Endothelial cell of umbilical vein (primary cell): ENCODE data around the gene MRPS6. TPM values are rescaled to one million over a fixed set of nuclear protein-coding genes. Genes with fewer than 3 reads are reported as not detected.

Experiments used
- BruUV-seq: library from RNA; stranded (reverse); fragments of 400-500 nt; replicated peaks from 2 replicates; lab custom pipeline; 2021; lab: Mats Ljungman, UMichigan
- CTCF ChIA-PET: fragments of 300-600, 350-600 bp; sonication (Branson Sonifier 250); formaldehyde crosslinking; loops from one replicate; lab custom pipeline; 2021; ENCODE audit warnings: antibody characterized with exemption, inconsistent platforms; lab: Charles Lee
- POLR2A ChIA-PET: fragments of 300-600, 350-600 bp; sonication (Branson Sonifier 250); formaldehyde crosslinking; loops from one replicate; lab custom pipeline; 2021; ENCODE audit warnings: antibody characterized with exemption, inconsistent platforms; lab: Charles Lee
- DNase-seq: peaks from one replicate; pipeline ENCODE4 v3.0.0-alpha.2; 2011; ENCODE audit warnings: low read depth, low spot score
- FAIRE-seq: peaks from 2 replicates; lab custom pipeline; 2011; peaks lifted over from hg19 to GRCh38; lab: Jason Lieb, UNC
- H2AFZ ChIP-seq: 2 replicates; pipeline ENCODE4 v1.6.0; 2012; ENCODE audit warnings: low read depth, low read length, control low read depth, inconsistent platforms
- H3K27ac ChIP-seq: 2 replicates; pipeline ENCODE4 v1.5.1; 2011; ENCODE audit warnings: low read depth, mild to moderate bottlenecking, control low read depth, low read length, moderate library complexity; ENCODE audit not compliant: insufficient read depth
- H3K27me3 ChIP-seq, 2 experiments: 2 replicates each; pipeline versions ENCODE4 v1.6.0 to v1.6.1; 2011; ENCODE audit warnings: low read length in 2 of 2, mixed read lengths in 1 of 2; ENCODE audit not compliant: control insufficient read depth in 2 of 2, insufficient read depth in 2 of 2
- H3K36me3 ChIP-seq, 2 experiments: 2 replicates in 1 of 2; 3 replicates in 1 of 2; pipeline ENCODE4 v1.5.1; 2011; ENCODE audit warnings: low read length in 2 of 2, mild to moderate bottlenecking in 1 of 2, moderate library complexity in 1 of 2; ENCODE audit not compliant: control insufficient read depth in 2 of 2, insufficient read depth in 2 of 2; ENCODE audit errors: extremely low read depth in 1 of 2
- H3K4me1 ChIP-seq: 3 replicates; pipeline ENCODE4 v1.5.1; 2011; ENCODE audit warnings: mild to moderate bottlenecking, low read length; ENCODE audit not compliant: control insufficient read depth, insufficient read depth; ENCODE audit errors: extremely low read depth
- H3K4me2 ChIP-seq: 2 replicates; pipeline ENCODE4 v1.6.1; 2011; ENCODE audit warnings: low read length, control low read depth, mixed read lengths; ENCODE audit not compliant: insufficient read depth
- H3K4me3 ChIP-seq, 3 experiments: fragments of 200-600 bp in 1 of 3; sonication (generic), shearing (Covaris generic) in 1 of 3; replicated peaks in 1 of 3; 2 replicates each; pipeline ENCODE4 v1.5.1; 2011 to 2016; ENCODE audit warnings: control low read depth in 3 of 3, low read length in 3 of 3, mild to moderate bottlenecking in 2 of 3, inconsistent platforms in 1 of 3, low read depth in 1 of 3, moderate library complexity in 1 of 3; ENCODE audit not compliant: insufficient read depth in 1 of 3
- H3K79me2 ChIP-seq: 2 replicates; pipeline ENCODE4 v1.6.0; 2012; ENCODE audit warnings: low read length, inconsistent platforms; ENCODE audit not compliant: control insufficient read depth, insufficient read depth
- H3K9ac ChIP-seq: replicated peaks from 2 replicates; pipeline ENCODE3; 2011; ENCODE audit warnings: low read length, control low read depth; ENCODE audit not compliant: insufficient read depth; ENCODE audit errors: extremely low read depth
- H3K9me1 ChIP-seq: replicated peaks from 3 replicates; pipeline ENCODE4 v1.6.0; 2011; ENCODE audit warnings: mild to moderate bottlenecking, low read length; ENCODE audit not compliant: control insufficient read depth, insufficient read depth; ENCODE audit errors: extremely low read depth
- H3K9me3 ChIP-seq: replicated peaks from 2 replicates; pipeline ENCODE4 v1.5.1; 2012; ENCODE audit warnings: low read length, inconsistent platforms; ENCODE audit not compliant: control insufficient read depth, insufficient read depth
- H4K20me1 ChIP-seq: replicated peaks from 2 replicates; pipeline ENCODE3; 2011; ENCODE audit warnings: mild to moderate bottlenecking, low read length; ENCODE audit not compliant: control insufficient read depth, insufficient read depth; ENCODE audit errors: extremely low read depth
- CTCF ChIP-seq, 2 donors: IDR thresholded peaks; 1 replicate in 1 of 2; 2 replicates in 1 of 2; pipeline ENCODE4 v1.5.1; 2011; ENCODE audit warnings: low read length in 2 of 2, mild to moderate bottlenecking in 2 of 2, moderate library complexity in 2 of 2, control low read depth in 1 of 2, inconsistent platforms in 1 of 2, low read depth in 1 of 2; ENCODE audit not compliant: insufficient read depth in 1 of 2; ENCODE audit errors: extremely low read depth in 1 of 2
- EZH2 ChIP-seq: IDR thresholded peaks from 2 replicates; pipeline ENCODE4 v1.6.1; 2012; ENCODE audit warnings: borderline replicate concordance, low read depth, mild to moderate bottlenecking, moderate library complexity, low read length, inconsistent platforms; ENCODE audit not compliant: severe bottlenecking
- FOS ChIP-seq: IDR thresholded peaks from 2 replicates; pipeline ENCODE4 v1.6.1; 2011; ENCODE audit warnings: mild to moderate bottlenecking, low read length, moderate library complexity, borderline replicate concordance; ENCODE audit not compliant: insufficient read depth
- GATA2 ChIP-seq: IDR thresholded peaks from 2 replicates; pipeline ENCODE4 v1.7.0; 2011; ENCODE audit warnings: low read depth, mild to moderate bottlenecking, moderate library complexity, mixed read lengths, low read length; ENCODE audit not compliant: insufficient read length, insufficient read depth
- JUN ChIP-seq: IDR thresholded peaks from 2 replicates; pipeline ENCODE4 v1.6.1; 2011; ENCODE audit warnings: borderline replicate concordance, low read depth; ENCODE audit not compliant: insufficient read length, insufficient read depth
- MAX ChIP-seq: IDR thresholded peaks from 2 replicates; pipeline ENCODE4 v1.6.1; 2011; ENCODE audit not compliant: insufficient read depth, insufficient read length
- MYC ChIP-seq: IDR thresholded peaks from one replicate; pipeline ENCODE4 v1.6.1; 2011; ENCODE audit warnings: mild to moderate bottlenecking, low read depth, low read length
- POLR2A ChIP-seq: IDR thresholded peaks from 2 replicates; pipeline ENCODE4 v1.6.1; 2012; ENCODE audit warnings: low read depth, mild to moderate bottlenecking, control low read depth, low read length
- POLR2AphosphoS5 ChIP-seq: IDR thresholded peaks from 2 replicates; pipeline ENCODE4 v1.6.1; 2012; ENCODE audit warnings: low read depth, mild to moderate bottlenecking, control low read depth, low read length, moderate library complexity; ENCODE audit not compliant: insufficient read depth
- dilution Hi-C: fragments of 300-500 bp; cut with MboI; formaldehyde crosslinking; loops from one replicate; pipeline ENCODE4 v1.15.0; 2019; ENCODE audit warnings: low sequenced_read_pairs; ENCODE audit not compliant: extremely low pct_ligation_motif_present
- intact Hi-C: fragments of 100-400 bp; cut with micrococcal nuclease; formaldehyde crosslinking; loops from one replicate; pipeline ENCODE4 v1.10.0; 2022
- polyA plus RNA-seq, 4 experiments: library from polyadenylated mRNA; depleted of rRNA in 3 of 4; stranded (reverse) in 3 of 4; unstranded in 1 of 4; fragments of >200 nt; gene quantifications; 2 replicates each; pipeline versions ENCODE4 v1.2.1 to v1.2.3, GENCODE V29; 2011 to 2012; ENCODE audit warnings: missing spikeins in 1 of 4
- total RNA-seq: library from RNA; stranded (reverse); gene quantifications from 2 replicates; pipeline ENCODE4 v1.2.3, GENCODE V29; 2021

The MRPS6 gene
- total and polyA plus RNA-seq, 2 donors (not counting 3 experiments of a cell fraction or from before 2014, with no cell fraction given): 19.8 to 37.2 TPM

DNA sequence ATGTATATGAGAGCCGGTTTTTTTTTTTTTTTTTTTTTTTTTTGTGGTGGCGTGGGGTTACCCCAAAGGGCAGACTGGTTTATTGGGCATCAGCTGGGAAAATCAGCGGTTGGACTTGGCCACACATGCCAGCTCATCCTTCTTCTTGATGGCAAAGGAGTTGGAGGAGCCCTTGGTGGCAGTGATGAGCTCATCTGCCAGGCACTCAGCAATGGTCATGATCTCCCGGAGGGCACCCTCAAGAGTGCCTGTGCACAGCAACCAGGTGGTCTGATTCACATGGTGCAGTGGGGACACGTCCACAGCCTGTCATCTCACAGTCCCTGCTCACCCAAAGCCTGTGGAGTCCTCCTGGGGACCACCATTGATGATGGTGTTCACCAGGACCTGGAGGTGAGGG is 62.0 kb downstream of the MRPS6 start:
- Histone ChIP-seq H3K4me1 (no peaks in the 10 kb centered on the region), H4K20me1 (peaks cover 2% of the 10 kb centered on the region), H3K36me3 (peaks cover 0 to 4% of the 10 kb centered on the region in 2 experiments), H3K9ac (no peak overlapping the region), H3K9me3 (no peaks in the 10 kb centered on the region), H3K27ac (no peak overlapping the region), H3K27me3 (no peaks in the 10 kb centered on the region), H3K79me2 (peaks cover 4% of the 10 kb centered on the region), H3K4me2 (no peak overlapping the region), H3K9me1 (peaks cover 3% of the 10 kb centered on the region), H3K4me3 (no peak overlapping the region), H2AFZ (no peak overlapping the region)
- no peak for DNase-seq
- ChIA-PET POLR2A (no interaction called here), CTCF (interaction anchor here (0.7 to 1.0 kb wide), 2 partner anchors 67 to 68 kb away, joined by 3 read pairs; no protein-coding TSS in a partner anchor)
- intact Hi-C loops: no loop called here
- no peak for FAIRE-seq
- dilution Hi-C loops: no loop called here
- TF ChIP-seq FOS (no peak), MYC (no peak), CTCF (IDR thresholded peaks at IDR 0.05; ENCODE audit: extremely low read depth in 1 of 2, insufficient read depth in 1 of 2, low read depth in 1 of 2, low read length in 2 of 2) (no peak), POLR2AphosphoS5 (no peak)
- no TSS peak for BruUV-seq

DNA sequence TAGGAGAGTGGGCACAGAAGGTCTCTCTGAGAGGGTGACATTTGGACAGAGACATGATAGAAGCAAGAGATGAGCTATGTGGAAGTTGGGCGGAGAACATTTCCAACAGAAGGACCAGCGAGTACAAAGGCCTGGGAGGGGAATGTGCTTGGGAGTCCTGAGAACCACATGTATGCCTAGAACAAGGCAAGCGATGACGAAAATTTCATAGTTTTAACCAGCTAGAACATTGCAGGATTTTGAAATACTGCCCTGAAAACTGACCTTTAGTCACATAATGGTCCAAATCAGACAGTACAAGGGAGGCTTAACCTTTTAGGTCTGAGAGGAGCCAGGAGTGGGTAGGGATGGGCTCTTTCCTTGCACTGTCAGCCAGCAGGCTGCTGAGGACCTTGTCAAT is 68.0 kb downstream of the MRPS6 start:
- Histone ChIP-seq H3K9ac (no peak overlapping the region), H2AFZ (no peak overlapping the region), H3K4me2 (no peak overlapping the region), H3K36me3 (no peaks in the 10 kb centered on the region), H3K9me3 (no peaks in the 10 kb centered on the region), H3K27me3 (no peaks in the 10 kb centered on the region), H3K79me2 (no peaks in the 10 kb centered on the region), H3K4me3 (no peak overlapping the region), H3K4me1 (peaks cover 4% of the 10 kb centered on the region), H4K20me1 (peaks cover 2% of the 10 kb centered on the region), H3K9me1 (no peaks in the 10 kb centered on the region), H3K27ac (no peak overlapping the region)
- TF ChIP-seq POLR2A: no peak
- no peak for TF ChIP-seq GATA2
- TF ChIP-seq CTCF (IDR thresholded peaks at IDR 0.05; ENCODE audit: extremely low read depth in 1 of 2, insufficient read depth in 1 of 2, low read depth in 1 of 2, low read length in 2 of 2): no peak
- TF ChIP-seq FOS: no peak
- no peak for TF ChIP-seq EZH2
- no peak for TF ChIP-seq MAX
- no peak for TF ChIP-seq POLR2AphosphoS5
- no peak for TF ChIP-seq JUN
- no peak for TF ChIP-seq MYC
- POLR2A ChIA-PET: no interaction called here
- intact Hi-C loops: no loop called here
- DNase-seq (no peak), FAIRE-seq (no peak)
- CTCF ChIA-PET: no interaction called here
- dilution Hi-C loops: no loop called here
- BruUV-seq: no TSS peak
